SK-N-SH treated with all-trans-retinoic acid at 6 μM for 48 hours (cell line): Measurements from ENCODE around the gene JAKMIP1.

Source experiments
- TCF4 ChIP-seq: fragments of 250-450 bp; sonication (Bioruptor Pico); IDR thresholded peaks from 2 replicates; pipeline ENCODE4 v1.8.0; 2021; ENCODE audit warnings: mild to moderate bottlenecking, moderate library complexity, borderline replicate concordance
- TSHZ2 ChIP-seq: fragments of 250-450 bp; sonication (Bioruptor Pico); IDR thresholded peaks from 2 replicates; pipeline ENCODE4 v1.5.0; 2020; ENCODE audit warnings: mild to moderate bottlenecking, moderate library complexity
- ZC3H10 ChIP-seq: fragments of 250-450 bp; sonication (Bioruptor Pico); IDR thresholded peaks from 2 replicates; pipeline ENCODE4 v1.5.1; 2021; ENCODE audit warnings: mild to moderate bottlenecking, moderate library complexity
- ZFP30 ChIP-seq: fragments of 450-650 bp; formaldehyde crosslinking; IDR thresholded peaks from 2 replicates; pipeline ENCODE4 v1.5.0; 2022; ENCODE audit warnings: mild to moderate bottlenecking, moderate library complexity

- TF ChIP-seq ZFP30 (CRISPR knock-in tag) (no peak), TCF4 (CRISPR knock-in tag) (no peak), TSHZ2 (no peak), ZC3H10 (no peak)
These were observed 190.9 kb downstream of the JAKMIP1 start for GRCh38 chr4:6009452-6009851.
